Measurements from ENCODE around the gene KSR2. TPM values are rescaled to one million over a fixed set of nuclear protein-coding genes. Genes with fewer than 3 reads are reported as not detected.
A peak's percentile ranks its signal among the peaks of the same experiment; 100 is the strongest.

Gene KSR2
- total RNA-seq, 1 experiment from 2014 or later: 0.24 TPM

GRCh38 chr12:117692512-117692911, 276.3 kb downstream of the KSR2 start:
- no peak for DNase-seq (ENCODE audit: low read depth)

GRCh38 chr12:117689857-117690256, 278.9 kb downstream of the KSR2 start:
- no peak for DNase-seq (ENCODE audit: low read depth)

DNA sequence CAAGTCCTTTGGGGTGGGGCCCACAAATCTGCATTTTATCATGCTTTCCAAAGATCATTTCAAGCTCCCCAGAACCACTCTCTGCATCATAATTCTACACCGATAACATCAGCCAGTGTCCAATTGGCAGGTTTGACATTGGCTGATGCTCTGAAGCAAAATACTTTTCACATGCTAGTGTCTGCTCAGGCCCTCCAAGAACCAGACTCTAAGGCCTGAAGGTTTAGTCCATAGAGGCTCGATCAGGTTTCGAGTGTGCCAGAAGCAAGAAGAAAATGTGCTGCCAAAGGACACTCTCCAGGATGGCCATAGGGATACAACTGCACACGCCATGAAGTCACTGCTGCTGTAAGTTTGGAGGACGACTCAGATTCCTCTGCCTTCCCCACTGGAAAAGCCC, 280.3 kb downstream of the KSR2 start:
- DNase-seq (ENCODE audit: low read depth): no peak

DNA sequence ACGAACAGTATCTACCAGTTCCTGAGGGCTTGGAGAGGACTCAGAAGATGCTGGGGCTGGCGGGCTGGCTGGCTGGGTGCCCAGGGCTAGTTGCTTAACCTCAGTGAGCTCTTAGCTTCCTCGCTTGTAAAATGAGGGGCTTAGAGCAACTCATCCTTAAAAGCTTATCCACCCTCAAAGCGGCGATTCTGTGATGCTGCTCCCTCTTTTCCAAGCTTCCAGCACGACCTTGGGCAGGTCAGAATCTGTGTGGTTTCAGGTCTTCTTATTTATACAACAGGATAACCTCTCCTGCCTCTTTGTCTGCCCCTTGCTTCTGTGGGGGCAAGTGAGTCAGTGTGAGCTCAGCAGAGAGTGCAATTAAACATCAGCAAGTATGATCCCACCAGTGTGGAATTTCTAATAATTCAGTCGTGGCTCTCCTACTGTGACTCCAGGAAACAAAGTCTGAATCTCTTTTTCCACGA, 281.8 kb downstream of the KSR2 start:
- peak; percentile 92 for DNase-seq (ENCODE audit: low read depth)

DNA sequence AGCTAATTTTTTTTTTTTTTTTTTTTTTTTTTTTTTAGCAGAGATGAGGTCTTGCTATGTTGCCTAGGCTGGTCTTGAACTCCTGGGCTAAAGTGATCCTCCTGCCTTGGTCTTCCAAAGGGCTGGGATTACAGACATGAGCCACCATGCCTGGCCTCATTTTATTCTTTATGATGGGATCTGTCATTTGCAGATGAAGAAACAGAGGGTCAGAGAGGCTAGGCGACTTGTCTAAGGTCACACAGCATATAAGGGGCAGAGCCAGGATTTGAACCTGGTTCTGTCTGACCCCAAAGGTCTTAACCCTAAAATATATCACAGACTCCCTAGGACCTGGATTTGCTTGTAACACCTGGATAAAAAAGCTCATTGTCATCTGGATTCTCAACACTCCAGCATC, 282.6 kb downstream of the KSR2 start:
- no peak for DNase-seq (ENCODE audit: low read depth)

GRCh38 chr12:117685110-117685926, 283.5 kb downstream of the KSR2 start:
- DNase-seq (ENCODE audit: low read depth): peak; percentile 94

DNA sequence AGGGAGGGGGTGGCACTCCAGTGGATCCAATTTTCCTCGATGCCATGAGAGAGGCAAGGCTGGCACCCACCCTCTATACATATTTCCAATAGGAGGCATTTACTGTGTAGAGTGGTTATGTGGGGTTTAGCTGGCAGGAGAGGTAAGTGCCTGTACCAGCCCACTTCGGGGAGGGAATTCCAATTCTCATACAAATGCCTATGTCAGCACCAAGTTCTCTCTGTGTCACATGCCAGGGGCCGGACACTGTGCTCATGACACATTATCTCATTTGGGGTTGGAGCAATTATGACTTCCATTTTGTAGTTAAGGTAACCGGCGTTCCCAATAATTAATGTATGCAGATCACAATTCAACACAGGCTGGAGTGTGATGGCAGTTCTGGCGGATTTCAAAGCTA, 284.3 kb downstream of the KSR2 start:
- DNase-seq (ENCODE audit: low read depth): no peak

- DNase-seq (ENCODE audit: low read depth): peak; percentile 39
Observed at GRCh38 chr12:117680312-117680711, 288.5 kb downstream of the KSR2 start.

- peak; percentile 50 for DNase-seq (ENCODE audit: low read depth)
Observed at GRCh38 chr12:117679776-117680175, 289.0 kb downstream of the KSR2 start.

DNA sequence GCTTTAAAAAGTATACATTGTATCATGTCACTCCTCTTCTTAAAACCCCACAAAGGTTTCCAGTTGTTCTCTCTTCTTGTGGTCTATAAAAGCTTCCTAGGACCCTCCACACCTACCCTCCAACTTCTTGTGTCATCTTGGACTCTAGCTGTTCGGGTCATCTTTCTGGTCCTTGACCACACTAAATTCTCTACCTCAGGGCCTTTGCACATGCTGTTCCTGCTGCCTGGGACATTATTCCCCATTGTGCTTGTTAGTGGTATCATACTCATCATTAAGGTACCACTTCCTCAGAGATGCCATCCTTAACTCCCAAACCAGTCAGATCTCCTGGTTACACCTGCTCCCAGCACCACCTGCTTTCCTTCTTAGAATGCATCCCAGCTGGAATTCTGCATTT, 294.0 kb downstream of the KSR2 start:
- DNase-seq (ENCODE audit: low read depth): no peak

DNA sequence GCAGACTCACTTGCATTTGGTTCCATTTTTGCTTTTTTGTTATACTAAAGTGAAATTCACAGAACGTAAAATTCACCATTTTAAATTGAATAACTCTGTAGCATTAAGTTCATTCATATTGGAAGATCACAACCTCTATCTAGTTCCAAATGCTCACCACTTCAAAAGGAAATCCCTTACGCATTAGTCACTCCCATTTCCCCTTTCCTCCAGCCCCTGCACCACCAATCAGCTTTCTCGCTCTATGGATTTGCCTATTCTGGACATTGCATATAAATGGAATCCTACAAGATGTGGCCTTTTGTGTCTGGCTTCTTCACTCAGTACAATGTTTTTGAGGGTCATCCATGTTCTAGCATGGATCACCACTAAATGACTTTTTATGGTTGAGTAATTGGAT, 294.5 kb downstream of the KSR2 start:
- peak; percentile 80 for DNase-seq (ENCODE audit: low read depth)

DNA sequence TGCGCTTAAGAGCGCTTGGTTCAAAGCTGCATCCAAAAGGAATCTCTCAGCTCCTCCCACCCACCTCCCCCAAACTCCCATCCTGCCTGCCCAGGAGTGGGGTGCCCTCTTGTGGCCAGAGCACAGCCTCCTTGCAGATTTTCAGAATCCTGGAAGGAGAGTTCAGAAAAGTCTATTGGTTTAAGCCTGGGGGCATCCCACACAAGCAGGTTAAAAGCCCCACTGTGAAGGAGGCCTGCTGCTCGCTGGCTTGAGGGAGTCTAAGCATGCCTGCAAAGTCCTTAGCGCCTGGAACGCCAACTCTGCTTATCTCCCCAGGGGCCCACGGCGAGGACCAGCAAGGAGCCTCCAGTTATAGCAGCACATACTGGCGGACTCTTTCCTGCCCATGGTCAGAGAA, 297.1 kb downstream of the KSR2 start:
- peak; percentile 57 for DNase-seq (ENCODE audit: low read depth)

DNA sequence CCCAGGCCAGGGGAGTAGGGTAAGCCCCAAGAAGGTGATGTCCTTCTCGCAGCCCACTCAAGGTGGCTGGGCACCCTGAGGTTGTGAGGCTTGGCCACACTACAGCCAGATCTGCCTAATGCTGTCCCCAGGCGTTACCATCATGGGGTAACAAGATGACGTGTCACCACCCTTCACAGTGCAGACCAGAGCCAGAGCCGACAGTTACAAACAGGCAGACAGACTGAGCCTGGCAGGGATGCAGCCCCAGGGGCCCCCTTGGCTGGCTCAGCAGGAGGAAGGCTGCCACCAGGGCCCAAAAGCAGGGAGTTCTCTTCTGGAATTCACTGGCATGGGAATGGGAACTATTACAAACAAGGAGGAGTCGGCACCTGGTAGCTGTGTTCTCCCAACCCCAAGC, 304.6 kb downstream of the KSR2 start:
- DNase-seq (ENCODE audit: low read depth): peak; percentile 51

- DNase-seq (ENCODE audit: low read depth): peak; percentile 57
Observed at GRCh38 chr12:117662620-117663395, 306.0 kb downstream of the KSR2 start.

- DNase-seq (ENCODE audit: low read depth): no peak
Observed at GRCh38 chr12:117662220-117662619, 306.6 kb downstream of the KSR2 start.

GRCh38 chr12:117661471-117661870, 307.3 kb downstream of the KSR2 start:
- no peak for DNase-seq (ENCODE audit: low read depth)

GRCh38 chr12:117660896-117661295, 307.9 kb downstream of the KSR2 start:
- no peak for DNase-seq (ENCODE audit: low read depth)

- DNase-seq (ENCODE audit: low read depth): no peak
Observed at GRCh38 chr12:117658226-117658625, 310.6 kb downstream of the KSR2 start.

DNA sequence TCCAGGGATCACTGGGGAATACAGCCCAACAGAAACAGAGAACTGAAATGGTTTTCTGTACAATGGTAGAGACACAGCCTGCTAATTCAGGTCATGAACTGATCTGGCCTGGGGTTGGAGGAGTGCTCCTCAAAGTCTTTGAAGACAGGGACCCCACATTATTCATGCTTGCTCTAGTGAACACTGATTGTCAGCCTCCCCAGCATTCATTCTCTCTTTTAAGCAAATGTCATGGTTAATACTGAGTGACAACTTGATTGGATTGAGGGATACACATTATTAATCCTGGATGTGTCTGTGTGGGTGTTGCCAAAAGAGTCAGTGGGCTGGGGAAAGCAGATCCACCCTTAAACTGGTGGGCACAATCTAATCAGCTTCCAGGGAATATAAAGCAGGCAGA, 319.0 kb downstream of the KSR2 start:
- DNase-seq (ENCODE audit: low read depth): no peak

DNA sequence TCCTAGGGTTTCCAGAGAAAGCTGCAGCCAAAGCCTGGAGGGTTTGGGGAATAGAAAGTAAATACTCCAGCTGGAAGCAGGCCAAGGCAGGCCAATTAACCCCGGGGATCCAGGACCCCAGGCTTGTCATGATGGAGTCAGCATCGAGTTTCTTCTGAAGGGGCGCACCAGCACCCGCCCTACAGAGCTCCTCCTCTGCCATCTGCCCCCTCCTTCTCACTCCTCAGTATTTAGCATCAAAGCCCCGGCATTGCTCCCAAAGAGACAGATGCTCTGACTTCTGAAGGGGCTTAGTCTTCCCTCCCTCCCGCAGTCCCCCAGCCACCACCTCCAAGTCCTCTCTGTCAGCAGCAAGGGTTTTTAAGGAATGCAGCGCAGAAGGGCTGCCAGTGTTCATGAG, 322.3 kb downstream of the KSR2 start:
- no peak for DNase-seq (ENCODE audit: low read depth)

GRCh38 chr12:117645473-117645872, 323.3 kb downstream of the KSR2 start:
- no peak for DNase-seq (ENCODE audit: low read depth)

DNA sequence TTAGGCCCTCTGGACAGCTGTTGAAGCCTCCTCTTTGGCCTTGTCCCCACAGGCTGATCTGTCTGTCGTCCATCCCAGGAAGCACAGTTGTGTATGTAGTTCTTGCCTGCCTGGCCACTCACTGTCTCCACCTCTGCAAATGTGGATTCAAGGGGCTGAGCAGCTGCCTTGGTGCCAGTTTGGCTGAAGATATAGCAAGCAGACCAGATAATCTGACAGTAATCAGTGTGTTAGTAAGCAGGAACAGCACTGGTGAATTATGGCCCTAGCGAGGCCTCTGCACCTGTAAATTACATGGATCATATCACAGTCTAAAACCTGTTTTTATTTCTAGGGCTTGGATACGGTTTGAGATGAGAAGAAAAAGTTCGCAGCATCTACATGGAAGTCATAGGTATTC, 324.8 kb downstream of the KSR2 start:
- DNase-seq (ENCODE audit: low read depth): no peak

DNA sequence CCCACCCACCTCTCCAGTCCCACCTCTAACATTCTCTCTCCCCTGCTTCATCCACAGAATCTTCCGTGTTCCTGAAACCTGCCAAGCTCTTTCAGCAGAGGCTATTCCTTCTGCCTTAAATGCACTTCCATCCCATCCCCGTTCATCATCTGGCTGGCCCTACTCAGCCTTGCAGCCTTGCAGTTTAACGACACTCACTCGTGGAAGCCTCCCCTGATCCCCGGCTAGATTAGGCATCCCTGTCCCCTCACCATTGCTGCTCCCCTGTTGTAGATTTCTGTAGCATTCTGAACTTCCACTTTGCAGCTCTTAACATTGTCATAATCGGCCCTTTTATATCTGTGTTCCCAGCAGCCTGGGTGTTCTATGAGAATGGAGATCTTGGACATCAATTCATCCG, 326.9 kb downstream of the KSR2 start:
- DNase-seq (ENCODE audit: low read depth): no peak

All from RPMI7951 (cell line).